GM21825 (cell line): Measurements from ENCODE around the gene CBL.
"Not testable (repeated sequence)": the region's sequence is repeated elsewhere in the genome, so short reads cannot be mapped to it uniquely, and the experiment has no call there.

Experiments used
- ATAC-seq: cut with Tn5 transposase; IDR thresholded peaks from one replicate; pipeline ENCODE4 v1.9.1; 2021; ENCODE audit warnings: mild to moderate bottlenecking, moderate library complexity; ENCODE audit not compliant: unreplicated experiment

Gene CBL

DNA sequence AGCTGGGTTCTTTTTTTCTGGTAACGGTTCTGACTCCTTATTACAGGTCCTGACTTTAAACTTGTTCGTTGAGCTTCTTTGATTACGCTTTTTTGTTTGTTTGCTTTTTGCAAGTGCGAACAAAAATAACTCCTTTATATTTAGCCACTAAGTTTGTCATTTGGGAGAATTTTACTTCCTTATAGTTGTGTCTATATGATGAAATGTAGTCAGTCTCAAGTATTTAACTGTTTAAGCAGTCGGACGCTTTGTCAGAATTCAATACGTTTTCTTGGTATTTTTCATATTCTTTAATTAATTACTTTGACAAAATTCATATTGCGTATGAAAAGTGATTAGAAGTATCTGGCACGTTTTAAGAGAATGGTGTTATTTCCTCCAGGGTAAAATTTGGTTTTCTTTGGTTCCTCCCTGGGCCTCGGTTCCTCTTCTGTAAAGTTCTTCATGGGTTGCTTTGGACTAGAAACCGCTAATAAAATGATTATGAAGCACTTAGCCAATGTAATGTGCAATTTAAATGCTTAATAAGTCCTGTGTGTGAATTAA, 1.3 kb downstream of the CBL start:
- no peak for ATAC-seq

DNA sequence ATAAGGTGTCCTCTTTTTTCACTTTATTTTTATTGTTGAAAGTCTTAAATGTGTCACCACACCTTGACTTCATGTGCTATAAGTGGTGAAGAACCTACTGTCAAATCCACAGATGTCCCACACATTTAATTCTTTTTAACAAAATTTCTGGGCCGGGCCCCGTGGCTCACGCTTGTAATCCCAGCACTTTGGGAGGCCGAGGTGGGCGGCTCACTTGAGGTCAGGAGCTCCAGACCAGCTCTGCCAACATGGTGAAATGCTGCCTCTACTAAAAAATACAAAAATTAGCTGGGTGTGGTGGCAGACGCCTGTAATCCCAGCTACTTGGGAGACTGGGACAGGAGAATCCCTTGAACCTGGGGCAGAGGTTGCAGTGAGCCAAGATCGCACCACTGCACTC, 3.0 kb downstream of the CBL start:
- no peak for ATAC-seq

DNA sequence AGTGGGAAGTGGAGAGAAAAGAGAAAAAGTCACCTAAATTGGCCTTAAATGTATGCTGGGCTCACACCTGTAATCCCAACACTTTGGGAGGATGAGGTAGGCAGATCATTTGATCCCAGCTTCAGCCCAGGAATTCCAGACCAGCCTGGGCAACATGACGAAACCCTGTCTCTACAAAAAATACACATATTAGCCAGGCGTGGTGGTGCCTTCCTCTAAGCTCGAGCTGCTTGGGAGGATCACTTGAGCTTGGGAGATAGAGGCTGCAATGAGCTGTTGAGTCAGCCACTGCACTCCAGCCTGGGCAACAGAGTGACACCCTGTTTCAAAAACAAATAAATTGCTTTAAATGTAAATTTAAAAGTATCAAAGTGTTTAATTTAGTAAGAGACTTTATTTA, 3.9 kb downstream of the CBL start:
- ATAC-seq: no peak

DNA sequence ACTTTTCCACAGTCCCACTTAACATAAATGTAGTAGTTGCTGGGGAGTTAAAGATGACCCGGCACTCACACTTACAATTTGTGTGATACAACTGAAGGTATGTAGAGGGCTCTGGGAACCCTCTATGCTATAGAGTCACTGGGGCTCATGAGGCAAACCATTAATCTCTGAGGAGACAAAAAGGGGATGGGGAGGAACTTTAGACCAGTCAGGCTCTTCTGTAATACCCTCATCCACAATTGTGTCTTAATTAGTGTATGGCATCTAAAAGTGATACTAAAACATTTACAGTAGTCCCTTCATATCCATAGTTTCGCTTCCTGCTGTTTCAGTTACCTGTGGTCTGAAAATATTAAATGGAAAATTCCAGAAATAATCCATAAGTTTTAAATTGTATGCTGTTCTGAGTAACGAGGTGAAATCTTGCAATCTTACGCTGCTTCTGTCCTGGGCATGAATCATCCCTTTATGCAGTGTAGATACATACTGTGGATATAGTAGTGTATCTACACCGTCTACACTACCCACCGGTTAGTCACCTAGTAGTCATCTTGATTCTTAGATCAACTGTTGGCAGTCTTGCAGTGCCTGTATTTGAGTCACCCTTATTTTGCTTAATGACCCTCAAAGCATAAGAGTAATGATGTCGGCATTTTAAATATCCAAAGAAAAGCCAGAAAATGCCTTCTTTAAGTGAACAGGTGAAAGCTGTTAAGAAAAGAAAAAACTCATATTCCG, 12.2 kb downstream of the CBL start:
- ATAC-seq: no peak

DNA sequence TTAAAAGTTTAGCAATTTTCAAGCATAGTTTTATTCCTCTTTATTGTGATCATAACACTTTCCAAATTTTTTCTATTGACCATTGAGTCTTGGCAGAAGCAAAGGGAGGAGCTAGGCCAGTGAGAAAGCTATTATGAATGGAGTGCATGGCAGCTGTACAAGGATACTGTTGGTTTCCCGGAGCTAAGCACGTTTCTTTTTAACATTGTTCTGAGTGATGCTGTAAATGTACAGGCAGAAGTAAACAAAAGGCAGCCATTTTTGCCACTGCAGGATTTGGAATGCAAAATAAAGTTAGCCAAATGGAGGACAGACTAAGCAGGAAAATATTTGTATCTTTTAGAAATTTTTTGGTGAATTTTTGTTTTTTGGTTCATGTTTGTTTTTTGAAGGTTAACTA, 16.2 kb downstream of the CBL start:
- ATAC-seq: no peak

DNA sequence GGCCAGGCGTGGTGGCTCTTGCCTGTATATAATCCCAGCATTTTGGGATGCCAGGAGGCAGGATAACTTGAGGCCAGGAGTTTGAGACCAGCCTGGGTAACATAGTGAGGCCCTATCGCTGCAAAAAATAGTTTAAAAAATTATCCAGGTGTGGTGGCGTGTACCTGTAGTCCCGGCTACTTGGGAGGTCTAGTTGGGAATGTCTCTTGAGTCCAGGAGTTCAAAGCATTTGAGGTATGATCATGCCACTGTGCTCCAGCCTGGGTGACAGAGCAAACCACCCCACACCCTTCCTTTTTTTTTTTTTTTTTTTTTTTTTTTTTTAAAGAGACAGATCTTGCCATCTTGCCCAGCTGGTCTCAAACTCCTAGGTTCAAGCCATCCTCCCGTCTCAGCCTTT, 16.8 kb downstream of the CBL start:
- no peak for ATAC-seq

DNA sequence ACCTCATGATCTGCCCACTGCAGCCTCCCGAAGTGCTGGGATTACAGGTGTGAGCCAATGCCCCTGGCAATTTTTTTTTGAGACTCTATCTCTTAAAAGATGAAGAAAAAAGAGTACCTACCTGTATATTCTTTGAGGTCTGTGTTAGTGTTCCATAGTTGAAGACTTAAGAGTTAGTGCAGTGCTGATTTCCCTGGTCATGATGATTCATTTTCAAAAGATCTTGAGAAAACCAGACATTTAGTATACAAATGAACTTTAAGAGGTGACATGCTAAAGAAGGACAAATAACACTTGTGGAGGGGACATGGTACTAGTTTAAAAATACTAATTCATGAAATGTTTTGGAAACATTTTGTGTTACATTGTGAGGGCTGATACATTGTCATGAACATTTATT, 17.7 kb downstream of the CBL start:
- no peak for ATAC-seq

DNA sequence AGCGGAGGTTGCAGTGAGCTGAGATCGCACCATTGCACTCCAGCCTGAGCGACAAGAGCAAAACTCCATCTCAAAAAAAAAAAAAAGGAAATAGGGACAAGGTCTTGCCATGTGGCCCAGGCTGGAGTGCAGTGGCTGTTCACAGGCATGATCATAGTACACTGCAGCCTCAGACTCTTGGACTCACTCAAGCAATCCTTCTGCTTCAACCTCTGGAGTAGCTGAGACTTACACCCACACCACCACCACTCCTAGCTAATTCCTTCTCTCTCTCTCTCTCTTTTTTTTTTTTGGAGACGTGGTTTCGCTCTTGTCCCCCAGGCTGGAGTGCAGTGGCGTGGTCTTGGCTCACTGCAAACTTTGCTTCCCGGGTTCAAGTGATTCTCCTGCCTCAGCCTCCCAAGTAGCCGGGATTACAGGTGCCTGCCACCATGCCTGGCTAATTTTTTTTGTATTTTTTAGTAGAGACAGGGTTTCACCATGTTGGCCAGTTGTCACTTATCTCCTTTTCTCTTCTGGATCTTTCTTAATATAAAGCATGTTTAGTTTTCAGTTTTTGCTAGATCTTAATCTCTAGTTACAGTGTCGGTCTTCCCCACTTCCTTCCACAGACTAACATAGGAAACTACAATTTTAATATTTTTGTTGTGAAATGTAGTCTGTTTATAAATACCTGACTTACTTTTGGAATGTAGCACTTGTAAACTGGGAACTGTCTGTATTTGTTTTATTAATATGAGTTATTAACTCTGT, 22.6 kb downstream of the CBL start:
- not testable (repeated sequence) for ATAC-seq

DNA sequence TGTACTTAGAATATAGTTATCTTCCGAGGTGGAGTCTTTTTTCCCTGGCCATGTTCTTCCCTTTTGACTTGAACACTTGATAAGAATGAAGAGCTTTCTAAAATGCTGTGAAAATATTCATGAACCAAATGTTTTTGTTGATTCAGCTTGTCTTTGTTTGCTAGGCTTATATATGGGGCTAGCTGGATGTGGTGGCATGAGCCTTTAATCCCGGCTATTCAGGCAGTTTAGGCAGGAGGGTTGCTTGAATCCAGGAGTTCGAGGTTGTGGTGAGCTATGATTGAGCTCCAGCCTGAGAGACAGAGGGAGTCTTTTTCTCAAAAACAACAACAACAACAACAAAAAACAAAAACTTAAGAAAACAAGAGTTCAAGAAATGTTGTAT, 23.1 kb downstream of the CBL start:
- ATAC-seq: no peak

DNA sequence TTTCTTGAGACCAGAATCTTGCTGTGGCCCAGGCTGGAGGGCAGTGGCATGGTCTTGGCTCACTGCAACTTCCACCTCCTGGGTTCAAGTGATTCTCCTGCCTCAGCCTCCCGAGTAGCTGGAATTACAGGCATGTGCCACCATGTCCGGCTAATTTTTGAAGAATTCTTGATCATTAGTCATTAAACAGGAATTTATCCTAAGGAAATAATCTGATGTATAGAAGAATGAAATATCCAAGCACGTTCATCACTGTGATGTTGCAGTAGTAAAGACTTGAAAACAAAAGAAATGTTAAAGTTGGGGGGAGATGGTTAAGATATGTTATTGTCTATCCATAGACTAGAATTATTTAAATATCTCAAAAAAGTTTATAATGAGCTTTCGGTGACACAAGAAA, 23.6 kb downstream of the CBL start:
- no peak for ATAC-seq

DNA sequence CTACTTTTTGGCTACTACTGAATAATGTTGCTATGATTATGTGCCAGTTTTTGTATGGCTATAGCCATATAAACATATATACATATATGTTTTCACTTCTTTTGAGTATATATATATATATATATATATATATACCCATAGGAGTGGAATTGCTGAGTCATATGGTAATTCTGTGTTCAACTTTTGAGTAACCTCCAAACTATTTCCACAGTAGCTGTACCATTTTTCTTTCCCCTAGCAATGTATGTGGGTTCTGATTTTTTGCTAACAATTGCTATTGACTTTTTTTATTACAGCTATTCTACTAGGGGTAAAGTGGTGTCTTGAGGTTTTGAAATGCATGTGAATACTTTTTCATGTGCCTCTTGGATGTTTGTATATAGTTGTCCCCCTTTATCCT, 30.4 kb downstream of the CBL start:
- ATAC-seq: no peak

DNA sequence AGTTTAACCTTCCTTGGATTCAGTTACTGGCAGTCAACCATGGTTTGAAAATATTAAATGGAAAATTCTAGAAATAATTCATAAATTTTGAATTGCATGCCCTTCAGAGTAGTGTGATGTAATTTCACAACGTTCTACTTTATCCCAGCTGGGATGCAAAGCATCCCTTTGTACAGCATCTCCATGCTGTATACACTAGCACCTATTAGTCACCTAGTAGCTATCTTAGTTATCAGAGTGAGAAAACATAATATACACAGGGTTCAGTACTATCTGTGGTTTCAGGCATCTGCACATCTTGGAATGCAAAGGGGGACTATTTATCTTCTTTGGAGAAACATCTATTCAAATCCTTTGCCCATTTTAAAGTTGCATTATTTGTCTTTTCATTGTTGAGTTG, 30.8 kb downstream of the CBL start:
- no peak for ATAC-seq

DNA sequence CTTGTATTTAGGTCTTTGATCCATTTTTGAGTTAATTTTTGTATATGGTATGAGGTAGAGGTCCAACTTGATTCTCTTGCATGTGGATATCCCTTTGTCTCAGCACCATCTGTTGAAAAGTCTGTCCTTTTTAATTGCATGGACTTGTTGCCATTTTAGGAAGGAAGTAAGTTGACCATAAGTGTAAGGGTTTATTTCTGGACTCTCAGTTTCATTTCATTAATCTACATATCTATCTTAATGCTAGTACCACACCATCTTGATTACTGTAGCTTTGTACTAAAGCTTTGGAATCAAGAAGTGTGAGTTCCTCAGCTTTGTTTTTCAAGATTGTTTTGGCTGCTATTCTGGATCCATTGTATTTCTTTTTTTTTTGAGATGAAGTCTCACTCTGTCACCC, 31.4 kb downstream of the CBL start:
- ATAC-seq: no peak

DNA sequence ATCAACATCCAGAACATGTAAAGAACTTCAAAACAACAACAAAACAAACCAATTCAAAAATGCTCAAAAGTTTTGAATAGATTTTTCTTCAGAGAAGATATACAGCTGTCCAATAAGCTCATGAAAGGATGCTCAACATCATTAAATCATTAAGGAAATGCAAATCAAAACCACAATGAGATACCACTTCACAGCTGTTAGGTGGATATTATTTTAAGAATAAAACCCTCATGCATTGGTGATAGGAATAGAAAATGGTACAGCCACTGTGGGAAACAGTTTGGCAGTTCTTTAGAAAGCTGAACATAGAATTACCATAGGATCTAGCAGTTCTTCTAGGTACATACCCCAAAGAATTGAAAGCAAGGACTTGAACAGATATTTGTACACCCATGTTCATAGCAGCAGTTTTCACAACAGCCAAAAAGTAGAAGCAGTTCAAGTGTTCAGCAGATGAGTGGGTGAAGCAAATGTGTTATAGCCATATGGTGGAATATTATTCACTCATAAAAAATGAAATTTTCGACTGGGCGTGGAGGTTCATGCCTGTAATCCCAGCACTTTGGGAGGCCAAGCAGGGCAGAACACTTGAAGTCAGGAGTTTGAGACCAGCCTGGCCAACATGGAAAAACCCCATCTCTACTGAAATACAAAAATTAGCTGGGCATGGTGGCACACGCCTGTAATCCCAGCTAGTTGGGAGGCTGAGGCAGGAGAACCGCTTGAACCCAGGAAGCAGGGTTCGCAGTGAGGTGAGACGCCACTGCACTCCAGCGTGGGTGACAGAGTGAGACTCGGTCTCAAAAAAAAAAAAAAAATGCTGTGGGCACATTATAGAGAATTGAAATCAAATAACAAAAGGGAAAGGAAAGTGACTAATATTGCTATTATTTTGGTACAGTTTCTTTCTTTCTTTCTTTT, 42.9 kb downstream of the CBL start:
- ATAC-seq: no peak

DNA sequence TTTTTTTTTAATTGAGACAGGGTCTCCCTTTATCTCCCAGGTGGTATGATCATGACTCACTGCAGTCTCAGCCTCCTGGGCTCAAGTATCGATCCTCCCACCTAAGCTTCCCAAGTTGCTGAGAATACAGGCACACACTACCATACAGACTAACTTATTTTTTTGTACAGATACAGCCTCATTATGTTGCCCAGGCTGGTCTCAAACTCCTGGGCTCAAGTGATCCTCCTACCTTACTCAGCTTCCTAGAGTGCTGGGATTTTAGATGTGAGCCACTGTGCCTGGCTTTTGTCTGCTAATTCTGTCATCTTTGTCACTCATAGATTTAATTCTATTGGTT, 43.5 kb downstream of the CBL start:
- ATAC-seq: no peak

DNA sequence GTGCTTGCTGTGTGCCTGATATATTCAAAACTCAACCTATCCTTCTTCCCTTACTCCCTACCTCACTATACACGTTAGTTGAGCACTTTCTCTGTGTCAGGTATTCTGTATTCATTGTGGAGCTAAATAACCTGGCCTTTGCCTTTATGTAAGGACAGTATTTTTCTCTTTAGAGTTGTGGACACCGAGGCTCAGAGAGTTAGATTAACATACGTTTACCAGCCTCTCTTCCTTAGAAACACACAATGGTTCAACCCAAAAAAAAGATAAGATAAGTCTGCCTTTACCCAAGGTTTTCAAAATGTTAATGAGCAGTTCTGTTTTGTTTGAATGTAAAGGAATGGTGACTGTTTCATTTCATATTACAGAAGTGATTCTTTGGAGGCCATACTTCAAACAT, 45.0 kb downstream of the CBL start:
- no peak for ATAC-seq

DNA sequence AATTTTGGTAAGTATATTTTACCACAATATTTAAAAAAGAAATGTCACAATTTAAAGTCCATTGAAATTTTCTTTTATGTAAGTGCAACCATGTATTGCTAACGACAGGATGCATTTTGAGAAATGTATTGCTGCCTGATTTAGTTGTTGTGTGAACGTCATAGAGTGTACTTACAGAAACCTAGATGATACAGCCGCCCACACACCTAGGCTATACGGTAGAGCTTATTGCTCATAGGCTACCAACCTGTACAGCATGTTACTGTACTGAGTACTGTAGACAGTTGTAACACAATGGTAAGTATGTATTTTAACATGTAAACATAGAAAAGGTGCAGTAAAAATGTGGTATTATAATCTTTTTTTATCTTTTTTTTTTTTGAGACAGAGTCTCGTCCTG, 48.1 kb downstream of the CBL start:
- no peak for ATAC-seq

DNA sequence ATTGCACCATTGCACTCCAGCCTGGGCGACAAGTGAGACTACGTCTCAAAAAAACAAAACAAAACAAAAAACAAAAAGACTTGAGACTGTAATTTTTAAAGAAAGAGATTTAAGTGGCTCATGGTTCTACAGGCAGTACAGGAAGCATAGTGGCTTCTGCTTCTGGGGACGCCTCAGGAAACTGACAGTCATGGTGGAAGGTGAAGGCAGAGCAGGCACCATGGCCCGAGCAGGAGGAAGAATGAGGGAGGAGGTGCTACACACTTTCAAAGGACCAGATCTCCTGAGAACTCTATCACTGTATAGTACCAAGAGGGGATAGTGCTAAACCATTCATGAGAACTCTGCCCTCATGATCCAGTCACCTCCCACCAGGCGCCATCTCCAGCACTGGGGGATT, 52.0 kb downstream of the CBL start:
- no peak for ATAC-seq

DNA sequence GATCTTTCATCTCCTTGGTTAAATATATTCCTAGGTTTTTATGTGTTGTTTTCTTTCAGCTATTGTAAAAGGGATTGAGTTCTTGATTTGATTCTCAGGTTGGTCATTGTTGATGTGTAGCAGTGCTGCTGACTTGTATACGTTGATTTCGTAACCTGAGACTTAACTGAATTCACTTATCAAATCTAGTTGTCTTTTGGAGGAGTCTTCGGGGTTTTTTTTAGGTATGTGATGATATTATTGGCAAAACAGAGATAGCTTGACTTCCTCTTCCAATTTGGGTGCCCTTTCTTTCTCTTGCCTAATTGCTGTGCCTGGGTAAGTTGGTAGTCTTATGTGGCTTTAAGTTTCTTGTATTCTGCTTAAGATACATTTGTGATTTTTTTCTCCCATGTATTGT, 52.8 kb downstream of the CBL start:
- no peak for ATAC-seq

DNA sequence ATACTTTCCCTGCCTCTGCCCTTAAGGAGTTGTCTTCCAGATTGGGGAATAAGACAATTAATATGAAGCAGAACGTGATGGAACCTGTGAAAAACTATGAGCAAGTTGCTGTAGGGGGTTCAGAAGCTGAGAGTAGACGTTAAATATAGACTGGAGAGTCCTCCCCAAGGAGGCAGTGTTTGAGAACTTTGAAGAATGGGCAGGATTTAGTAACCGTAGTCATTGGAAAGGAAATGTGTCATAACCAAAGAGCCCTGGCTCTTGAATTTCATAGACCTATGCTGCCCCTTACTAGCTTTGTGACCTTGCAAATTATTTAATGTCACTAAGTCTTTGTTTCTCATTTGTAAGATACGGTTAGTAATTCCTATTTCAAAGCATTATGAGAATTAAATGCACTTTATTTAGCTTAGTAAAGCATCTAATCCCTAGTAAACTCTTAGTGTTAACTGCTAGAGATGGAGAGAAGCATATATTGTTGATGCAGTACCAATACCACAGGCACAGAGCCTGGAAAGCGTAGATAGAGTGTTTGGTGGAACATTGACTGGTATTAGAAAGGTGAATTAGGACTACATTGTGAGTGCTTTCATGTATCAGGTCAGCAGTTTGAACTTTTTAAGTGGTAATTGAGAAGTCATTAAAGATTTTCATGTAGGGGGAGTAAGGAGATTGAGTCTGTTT, 56.7 kb downstream of the CBL start:
- no peak for ATAC-seq

DNA sequence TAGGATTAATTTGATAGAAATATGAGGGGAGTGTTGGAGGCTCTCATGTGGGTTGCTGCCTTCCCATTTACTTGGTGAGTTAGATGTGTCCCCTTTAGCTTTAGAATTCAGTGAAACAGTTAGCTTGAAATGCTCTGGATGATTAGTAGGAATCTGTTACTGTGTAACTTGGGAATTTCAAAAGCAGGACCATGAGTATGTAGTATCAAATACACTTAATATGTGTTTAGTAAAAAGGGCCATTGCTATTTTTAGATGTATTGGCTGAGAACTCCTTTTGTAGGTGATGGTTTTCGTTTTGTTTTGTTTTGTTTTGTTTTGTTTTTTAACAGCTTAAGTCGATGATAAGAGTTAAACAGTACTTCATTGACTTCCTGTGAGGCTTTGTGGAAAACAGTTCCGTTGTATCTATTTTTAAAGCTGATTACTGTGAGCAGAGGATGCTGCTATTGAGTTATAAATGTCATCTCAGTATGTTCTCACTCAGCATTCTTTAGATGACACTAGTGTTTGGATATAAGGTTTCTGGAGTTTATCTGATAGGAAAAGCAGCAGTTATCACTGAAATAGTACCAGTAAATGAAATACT, 57.3 kb downstream of the CBL start:
- ATAC-seq: peak; percentile 35
